Breast epithelium (tissue), 3 donors: ENCODE measurements around the gene ATP5F1B.

Experiments
- CTCF ChIP-seq, 3 donors: fragments of 450-650 bp; IDR thresholded peaks; one replicate each; pipeline ENCODE4 v1.5.1; 2016 to 2017; ENCODE audit warnings: antibody characterized with exemption in 3 of 3, mild to moderate bottlenecking in 3 of 3, moderate library complexity in 3 of 3
- POLR2AphosphoS5 ChIP-seq, 3 donors: sonication (generic); formaldehyde crosslinking; IDR thresholded peaks; one replicate each; pipeline ENCODE4 v1.6.1; 2017; ENCODE audit warnings: antibody characterized with exemption in 3 of 3

GRCh38 chr12:56629459-56630179 lies 16.2 kb downstream of the ATP5F1B start:
- TF ChIP-seq POLR2AphosphoS5 (IDR thresholded peaks at IDR 0.05) (no peak), CTCF (IDR thresholded peaks at IDR 0.05) (no peak)
